A549 (cell line): Measurements from ENCODE around the gene DIAPH2. TPM values are rescaled to one million over a fixed set of nuclear protein-coding genes. Genes with fewer than 3 reads are reported as not detected.
A peak's percentile ranks its signal among the peaks of the same experiment; 100 is the strongest.

Source experiments
- ATAC-seq, 2 experiments: fragments of 200-7000 bp in 1 of 2; fragments of >200 bp in 1 of 2; cut with Nextera tagmentation in 1 of 2; cut with Tn5 transposase in 1 of 2; 3 replicates each; pipeline versions ENCODE4 v1.8.0 to v1.9.1; 2018 to 2020; ENCODE audit warnings: mild to moderate bottlenecking in 1 of 2, moderate library complexity in 1 of 2
- CTCF ChIA-PET: fragments of 300-600 bp; sonication (Branson Sonifier 250); formaldehyde crosslinking; extraction: SDS; loops from one replicate; lab custom pipeline; 2021; ENCODE audit warnings: antibody characterized with exemption, inconsistent platforms; lab: Yijun Ruan, JAX
- POLR2A ChIA-PET: fragments of 350-600 bp; formaldehyde crosslinking; extraction: SDS; loops from one replicate; lab custom pipeline; 2021; ENCODE audit warnings: antibody characterized with exemption, inconsistent platforms; lab: Yijun Ruan, JAX
- DNase-seq, 2 experiments: peaks; one replicate each; pipeline versions ENCODE4 v3.0.0 to v3.0.0-alpha.2; 2011 to 2016; ENCODE audit warnings: low read depth in 1 of 2, low spot score in 1 of 2
- FAIRE-seq: peaks from 2 replicates; lab custom pipeline; 2011; peaks lifted over from hg19 to GRCh38; lab: Jason Lieb, UNC
- H3K27ac ChIP-seq, 2 experiments: fragments of >200 bp; sonication (Bioruptor Twin); formaldehyde crosslinking; 3 replicates each; pipeline ENCODE4 v1.5.1; 2016 to 2017
- H3K4me1 ChIP-seq: fragments of >200 bp; sonication (Bioruptor Twin); formaldehyde crosslinking; 3 replicates; pipeline ENCODE4 v1.6.1; 2016
- H3K4me2 ChIP-seq: fragments of >200 bp; sonication (Bioruptor Twin); formaldehyde crosslinking; 3 replicates; pipeline ENCODE4 v1.6.1; 2016
- H3K4me3 ChIP-seq: fragments of >200 bp; sonication (Bioruptor Twin); formaldehyde crosslinking; 3 replicates; pipeline ENCODE4 v1.5.1; 2016
- H3K9me3 ChIP-seq: fragments of >200 bp; sonication (Bioruptor Twin); formaldehyde crosslinking; 3 replicates; pipeline ENCODE4 v1.6.1; 2016
- CEBPB ChIP-seq, 2 experiments: fragments of >200 bp in 1 of 2; sonication (Bioruptor Twin) in 1 of 2; formaldehyde crosslinking in 1 of 2; IDR thresholded peaks; 2 replicates each; pipeline ENCODE4 v1.6.1; 2012 to 2016
- CHD2 ChIP-seq: fragments of 150-350 bp; IDR thresholded peaks from 2 replicates; pipeline ENCODE4 v1.6.1; 2014; ENCODE audit warnings: low read length; ENCODE audit not compliant: partially characterized antibody
- CHD4 ChIP-seq: fragments of 200-600 bp; sonication (generic); IDR thresholded peaks from 2 replicates; pipeline ENCODE4 v1.6.1; 2016; ENCODE audit warnings: antibody characterized with exemption, mild to moderate bottlenecking, borderline replicate concordance
- E2F6 ChIP-seq: IDR thresholded peaks from 2 replicates; pipeline ENCODE4 v1.6.1; 2012; ENCODE audit warnings: low read depth, borderline replicate concordance
- EHF ChIP-seq: fragments of 250-450 bp; sonication (Bioruptor Pico); IDR thresholded peaks from 2 replicates; pipeline ENCODE4 v1.5.0; 2020; ENCODE audit warnings: mild to moderate bottlenecking
- EHMT2 ChIP-seq: fragments of 200-600 bp; sonication (generic); IDR thresholded peaks from 2 replicates; pipeline ENCODE4 v1.6.1; 2016; ENCODE audit warnings: antibody characterized with exemption, low read depth, mild to moderate bottlenecking, moderate library complexity
- EP300 ChIP-seq, 2 experiments: fragments of >200 bp; sonication (Bioruptor Twin); formaldehyde crosslinking; IDR thresholded peaks; 2 replicates in 1 of 2; 3 replicates in 1 of 2; pipeline ENCODE4 v1.6.1; 2016 to 2017
- FOSL2 ChIP-seq, 2 experiments: fragments of 450-650 bp in 1 of 2; fragments of >200 bp in 1 of 2; sonication (Bioruptor Twin) in 1 of 2; formaldehyde crosslinking; IDR thresholded peaks; 2 replicates each; pipeline versions ENCODE4 v1.5.0 to v1.6.1; 2016 to 2020; ENCODE audit warnings: mild to moderate bottlenecking in 1 of 2, moderate library complexity in 1 of 2
- HDAC2 ChIP-seq: fragments of 200-600 bp; sonication (generic); IDR thresholded peaks from 2 replicates; pipeline ENCODE4 v1.6.1; 2016
- HES2 ChIP-seq: fragments of >200 bp; sonication (Bioruptor Twin); formaldehyde crosslinking; IDR thresholded peaks from 2 replicates; pipeline ENCODE4 v1.6.1; 2016
- HMGXB4 ChIP-seq: fragments of 250-450 bp; sonication (Bioruptor Pico); IDR thresholded peaks from 2 replicates; pipeline ENCODE4 v1.5.0; 2021; ENCODE audit warnings: mild to moderate bottlenecking, moderate library complexity, borderline replicate concordance
- HOXB13 ChIP-seq: fragments of 250-450 bp; sonication (Bioruptor Pico); IDR thresholded peaks from 2 replicates; pipeline ENCODE4 v1.5.0; 2020; ENCODE audit warnings: low read depth, mild to moderate bottlenecking, moderate library complexity
- JUN ChIP-seq, 2 experiments: fragments of >200 bp; sonication (Bioruptor Twin); formaldehyde crosslinking; IDR thresholded peaks; 2 replicates in 1 of 2; 3 replicates in 1 of 2; pipeline ENCODE4 v1.6.1; 2016 to 2017
- KDM1A ChIP-seq: fragments of 200-600 bp; sonication (generic); IDR thresholded peaks from 2 replicates; pipeline ENCODE4 v1.6.1; 2016; ENCODE audit warnings: low read depth, mild to moderate bottlenecking
- NFE2L2 ChIP-seq: fragments of 150-350 bp; conservative IDR thresholded peaks from 2 replicates; pipeline ENCODE4 v1.6.1; 2014; ENCODE audit warnings: low read length
- NR3C1 ChIP-seq: fragments of >200 bp; sonication (Bioruptor Twin); formaldehyde crosslinking; IDR thresholded peaks from 3 replicates; pipeline ENCODE4 v1.6.1; 2017
- POLR2A ChIP-seq: IDR thresholded peaks from 2 replicates; pipeline ENCODE4 v1.6.1; 2012; ENCODE audit warnings: mild to moderate bottlenecking, low read length
- RARB ChIP-seq: fragments of 250-450 bp; sonication (Bioruptor Pico); IDR thresholded peaks from 2 replicates; pipeline ENCODE4 v1.8.0; 2021; ENCODE audit warnings: mild to moderate bottlenecking, moderate library complexity
- RCOR1 ChIP-seq: fragments of 150-350 bp; IDR thresholded peaks from 2 replicates; pipeline ENCODE4 v1.6.1; 2014; ENCODE audit warnings: antibody characterized with exemption, low read length, low read depth
- RFX5 ChIP-seq: fragments of 450-650 bp; IDR thresholded peaks from 2 replicates; pipeline ENCODE4 v1.7.1; 2014; ENCODE audit warnings: antibody characterized with exemption, mild to moderate bottlenecking, moderate library complexity
- RNF2 ChIP-seq: fragments of 200-600 bp; sonication (generic); IDR thresholded peaks from 2 replicates; pipeline ENCODE4 v1.6.1; 2016; ENCODE audit warnings: low read depth, mild to moderate bottlenecking, antibody characterized with exemption, moderate library complexity, borderline replicate concordance
- ZC3H11A ChIP-seq: fragments of 450-650 bp; IDR thresholded peaks from 2 replicates; pipeline ENCODE4 v1.6.1; 2014; ENCODE audit warnings: antibody characterized with exemption, mild to moderate bottlenecking
- ZFP36 ChIP-seq: fragments of 450-650 bp; IDR thresholded peaks from 2 replicates; pipeline ENCODE4 v1.6.1; 2014; ENCODE audit warnings: borderline replicate concordance; ENCODE audit not compliant: partially characterized antibody
- ZNF302 ChIP-seq: fragments of 250-450 bp; sonication (Bioruptor Pico); IDR thresholded peaks from 2 replicates; pipeline ENCODE4 v1.9.0; 2021; ENCODE audit warnings: inconsistent platforms, mild to moderate bottlenecking, moderate library complexity
- ZSCAN20 ChIP-seq: fragments of 250-450 bp; sonication (Bioruptor Pico); IDR thresholded peaks from 2 replicates; pipeline ENCODE4 v1.8.0; 2022; ENCODE audit warnings: mild to moderate bottlenecking, moderate library complexity
- WGBS: methylation state at CpG from one replicate; pipeline ENCODE4 v1.1.6; 2017; ENCODE audit errors: missing lambda C conversion rate; 5-methylcytosine and 5-hydroxymethylcytosine counted together
- polyA plus RNA-seq, 4 experiments: library from polyadenylated mRNA; depleted of rRNA in 3 of 4; stranded (reverse); fragments of >200 nt; fragmentation: RNase III in 1 of 4; extraction: RNeasy Plus Mini Kit Qiagen cat#74134 plus additional on column Dnase treatment in 1 of 4; gene quantifications; 2 replicates in 3 of 4; 3 replicates in 1 of 4; pipeline ENCODE4 v1.2.3, GENCODE V29; 2011 to 2017
- TF ChIP-seq, protein P1 (sequence below): fragments of 150-350 bp; IDR thresholded peaks from 2 replicates; pipeline ENCODE4 v1.6.1; 2014; ENCODE audit warnings: low read depth, mild to moderate bottlenecking, low read length
- TF ChIP-seq, protein P2 (sequence below): IDR thresholded peaks from 2 replicates; pipeline ENCODE4 v1.6.1; 2012
- TF ChIP-seq, protein P3 (sequence below): fragments of 200-600 bp; sonication (generic); IDR thresholded peaks from 2 replicates; pipeline ENCODE4 v1.6.1; 2016; ENCODE audit warnings: antibody characterized with exemption, mild to moderate bottlenecking, moderate library complexity

The DIAPH2 gene
- polyA plus RNA-seq, 2 of the 4 experiments (the other 2 are of a cell fraction), result 3.7 to 10.0 TPM

DNA sequence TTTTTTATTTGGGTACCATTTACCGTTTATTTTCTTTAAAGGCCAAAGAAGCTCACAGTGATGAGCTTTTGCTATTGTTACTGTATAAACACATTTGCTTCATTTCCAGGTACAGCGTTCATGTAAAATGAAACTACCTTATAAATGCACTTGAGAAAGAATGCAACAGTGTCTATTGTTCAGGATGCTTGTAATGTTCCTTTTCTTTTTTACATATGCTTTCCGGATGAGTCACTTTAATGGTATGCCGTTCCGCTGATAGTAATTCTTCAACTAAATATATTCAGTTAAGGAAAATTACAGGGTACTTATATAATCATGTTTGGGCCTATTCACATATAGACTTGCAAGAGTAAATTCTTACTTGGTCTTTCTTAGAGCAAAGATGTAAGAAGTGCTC lies 554.0 kb downstream of the DIAPH2 start:
- CTCF ChIA-PET, result no interaction called here
- Histone ChIP-seq H3K9me3 (no peaks in the 10 kb centered on the region), H3K4me3 (no peak overlapping the region), H3K27ac (peak overlapping the region in 1 of 2 experiments; percentile 28; a peak in 2 of 6 replicates), H3K4me1 (peaks cover 18% of the 10 kb centered on the region)
- 12% methylated on average over 5 of the region's 5 CpGs for WGBS
- peak; percentile 1 to 18 for DNase-seq
- TF ChIP-seq CHD2 (no peak), RCOR1 (no peak), RFX5 (no peak), NFE2L2 (no peak), FOSL2 (IDR thresholded peaks at IDR 0.05) (no peak), FOSL2 (CRISPR knock-in tag; IDR thresholded peaks at IDR 0.05) (peak; percentile 71)
- TF ChIP-seq, all 56 proteins: peak for 1
- FAIRE-seq, result peak; percentile 99
- ATAC-seq, result peak in 1 of 2 experiments; percentile 61; a peak in 2 of 6 replicates
- peak overlapping the region; percentile 61 for H3K4me2 ChIP-seq
- POLR2A ChIA-PET, result interaction anchor here (0.7 kb wide), 1 partner anchor 432 kb away, joined by 5 read pairs; no protein-coding TSS in a partner anchor

DNA sequence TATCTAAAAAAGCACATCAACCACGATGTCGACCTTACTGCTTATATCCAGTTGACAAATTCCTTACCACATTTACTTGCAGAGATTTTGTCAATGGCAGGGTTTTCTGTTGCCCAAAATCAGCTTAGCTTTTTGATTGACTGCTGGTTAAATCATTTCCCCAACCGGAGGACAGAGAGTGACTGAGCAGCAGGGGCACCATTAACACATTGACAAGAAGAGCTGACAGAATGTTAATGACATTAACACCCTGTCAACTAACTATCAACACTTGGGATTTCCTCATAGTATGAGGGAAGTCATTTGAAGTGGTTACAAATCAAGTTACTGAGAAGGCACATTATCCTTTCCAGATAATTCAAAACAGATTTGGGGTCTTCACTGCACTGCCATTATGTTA lies 567.5 kb downstream of the DIAPH2 start:
- H3K27ac ChIP-seq, result no peak overlapping the region
- H3K9me3 ChIP-seq, result no peaks in the 10 kb centered on the region
- FAIRE-seq (peak; percentile 86), DNase-seq (no peak), ATAC-seq (no peak)
- ChIA-PET POLR2A (no interaction called here), CTCF (no interaction called here)
- H3K4me2 ChIP-seq, result no peak overlapping the region
- no peak for TF ChIP-seq NFE2L2
- TF ChIP-seq ZC3H11A, result no peak
- TF ChIP-seq RCOR1, result no peak
- TF ChIP-seq, protein P1, sequence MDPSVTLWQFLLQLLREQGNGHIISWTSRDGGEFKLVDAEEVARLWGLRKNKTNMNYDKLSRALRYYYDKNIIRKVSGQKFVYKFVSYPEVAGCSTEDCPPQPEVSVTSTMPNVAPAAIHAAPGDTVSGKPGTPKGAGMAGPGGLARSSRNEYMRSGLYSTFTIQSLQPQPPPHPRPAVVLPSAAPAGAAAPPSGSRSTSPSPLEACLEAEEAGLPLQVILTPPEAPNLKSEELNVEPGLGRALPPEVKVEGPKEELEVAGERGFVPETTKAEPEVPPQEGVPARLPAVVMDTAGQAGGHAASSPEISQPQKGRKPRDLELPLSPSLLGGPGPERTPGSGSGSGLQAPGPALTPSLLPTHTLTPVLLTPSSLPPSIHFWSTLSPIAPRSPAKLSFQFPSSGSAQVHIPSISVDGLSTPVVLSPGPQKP, result no peak
- TF ChIP-seq RNF2, result no peak
- TF ChIP-seq, protein P2, sequence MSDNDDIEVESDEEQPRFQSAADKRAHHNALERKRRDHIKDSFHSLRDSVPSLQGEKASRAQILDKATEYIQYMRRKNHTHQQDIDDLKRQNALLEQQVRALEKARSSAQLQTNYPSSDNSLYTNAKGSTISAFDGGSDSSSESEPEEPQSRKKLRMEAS, result no peak
- no peak for TF ChIP-seq FOSL2 (IDR thresholded peaks at IDR 0.05)
- no peak for TF ChIP-seq FOSL2 (CRISPR knock-in tag; IDR thresholded peaks at IDR 0.05)
- no peak for TF ChIP-seq JUN (IDR thresholded peaks at IDR 0.05)
- TF ChIP-seq EHF (CRISPR knock-in tag), result no peak
- no peak for TF ChIP-seq POLR2A
- TF ChIP-seq HMGXB4 (CRISPR knock-in tag), result no peak
- no peak for TF ChIP-seq HES2
- no peak for TF ChIP-seq EHMT2
- TF ChIP-seq NR3C1, result no peak
- TF ChIP-seq CEBPB (IDR thresholded peaks at IDR 0.05), result no peak
- H3K4me3 ChIP-seq, result no peak overlapping the region
- WGBS, result 96% methylated on average over 3 of the region's 3 CpGs
- no peaks in the 10 kb centered on the region for H3K4me1 ChIP-seq

GRCh38 chrX:97260679-97261078 lies 576.0 kb downstream of the DIAPH2 start:
- Histone ChIP-seq H3K4me1 (no peaks in the 10 kb centered on the region), H3K27ac (no peak overlapping the region), H3K4me3 (no peak overlapping the region), H3K4me2 (no peak overlapping the region), H3K9me3 (no peaks in the 10 kb centered on the region)
- 31% methylated on average over 5 of the region's 5 CpGs for WGBS
- CTCF ChIA-PET, result interaction anchor here (1.0 kb wide), 1 partner anchor 21 kb away, joined by 3 read pairs; no protein-coding TSS in a partner anchor
- ATAC-seq (no peak), DNase-seq (no peak), FAIRE-seq (peak; percentile 82)
- TF ChIP-seq, protein P3, sequence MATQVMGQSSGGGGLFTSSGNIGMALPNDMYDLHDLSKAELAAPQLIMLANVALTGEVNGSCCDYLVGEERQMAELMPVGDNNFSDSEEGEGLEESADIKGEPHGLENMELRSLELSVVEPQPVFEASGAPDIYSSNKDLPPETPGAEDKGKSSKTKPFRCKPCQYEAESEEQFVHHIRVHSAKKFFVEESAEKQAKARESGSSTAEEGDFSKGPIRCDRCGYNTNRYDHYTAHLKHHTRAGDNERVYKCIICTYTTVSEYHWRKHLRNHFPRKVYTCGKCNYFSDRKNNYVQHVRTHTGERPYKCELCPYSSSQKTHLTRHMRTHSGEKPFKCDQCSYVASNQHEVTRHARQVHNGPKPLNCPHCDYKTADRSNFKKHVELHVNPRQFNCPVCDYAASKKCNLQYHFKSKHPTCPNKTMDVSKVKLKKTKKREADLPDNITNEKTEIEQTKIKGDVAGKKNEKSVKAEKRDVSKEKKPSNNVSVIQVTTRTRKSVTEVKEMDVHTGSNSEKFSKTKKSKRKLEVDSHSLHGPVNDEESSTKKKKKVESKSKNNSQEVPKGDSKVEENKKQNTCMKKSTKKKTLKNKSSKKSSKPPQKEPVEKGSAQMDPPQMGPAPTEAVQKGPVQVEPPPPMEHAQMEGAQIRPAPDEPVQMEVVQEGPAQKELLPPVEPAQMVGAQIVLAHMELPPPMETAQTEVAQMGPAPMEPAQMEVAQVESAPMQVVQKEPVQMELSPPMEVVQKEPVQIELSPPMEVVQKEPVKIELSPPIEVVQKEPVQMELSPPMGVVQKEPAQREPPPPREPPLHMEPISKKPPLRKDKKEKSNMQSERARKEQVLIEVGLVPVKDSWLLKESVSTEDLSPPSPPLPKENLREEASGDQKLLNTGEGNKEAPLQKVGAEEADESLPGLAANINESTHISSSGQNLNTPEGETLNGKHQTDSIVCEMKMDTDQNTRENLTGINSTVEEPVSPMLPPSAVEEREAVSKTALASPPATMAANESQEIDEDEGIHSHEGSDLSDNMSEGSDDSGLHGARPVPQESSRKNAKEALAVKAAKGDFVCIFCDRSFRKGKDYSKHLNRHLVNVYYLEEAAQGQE, result no peak
- TF ChIP-seq CHD4 (no peak), KDM1A (no peak), RFX5 (no peak), EP300 (IDR thresholded peaks at IDR 0.05) (no peak), ZNF302 (no peak), RCOR1 (no peak), E2F6 (no peak), ZFP36 (no peak), ZC3H11A (no peak), HDAC2 (no peak), CEBPB (IDR thresholded peaks at IDR 0.05) (no peak), ZSCAN20 (CRISPR knock-in tag) (no peak), RARB (no peak), HOXB13 (CRISPR knock-in tag) (no peak)
- TF ChIP-seq, all 56 proteins: peak for 0
- POLR2A ChIA-PET, result no interaction called here
